HG03520 (cell line): ENCODE data around the gene ITPR1.

Source experiments
- ATAC-seq: cut with Tn5 transposase; IDR thresholded peaks from one replicate; pipeline ENCODE4 v1.9.1; 2021; ENCODE audit warnings: mild to moderate bottlenecking, moderate library complexity; ENCODE audit not compliant: unreplicated experiment

ITPR1 gene

GRCh38 chr3:4864503-4864902, 371.4 kb downstream of the ITPR1 start:
- no peak for ATAC-seq

- ATAC-seq: no peak
Observed at GRCh38 chr3:4865714-4866113, 372.6 kb downstream of the ITPR1 start.

GRCh38 chr3:4866866-4867265, 373.7 kb downstream of the ITPR1 start:
- ATAC-seq: no peak

- ATAC-seq: no peak
Observed at GRCh38 chr3:4877173-4877787, 384.1 kb downstream of the ITPR1 start.

- ATAC-seq: no peak
Observed at GRCh38 chr3:4880850-4881249, 387.7 kb downstream of the ITPR1 start.

GRCh38 chr3:4882548-4882947, 389.4 kb downstream of the ITPR1 start:
- ATAC-seq: no peak

- ATAC-seq: no peak
Observed at GRCh38 chr3:4883011-4883410, 389.9 kb downstream of the ITPR1 start.

- ATAC-seq: no peak
Observed at GRCh38 chr3:4884888-4885287, 391.7 kb downstream of the ITPR1 start.

GRCh38 chr3:4885316-4885715, 392.2 kb downstream of the ITPR1 start:
- no peak for ATAC-seq

- no peak for ATAC-seq
Observed at GRCh38 chr3:4886448-4886847, 393.3 kb downstream of the ITPR1 start.

GRCh38 chr3:4887177-4887576, 394.0 kb downstream of the ITPR1 start:
- no peak for ATAC-seq

- peak; percentile 75 for ATAC-seq
Observed at GRCh38 chr3:4888913-4889846, 396.0 kb downstream of the ITPR1 start.

GRCh38 chr3:4889896-4890295, 396.7 kb downstream of the ITPR1 start:
- no peak for ATAC-seq

- no peak for ATAC-seq
Observed at GRCh38 chr3:4894891-4895530, 401.9 kb downstream of the ITPR1 start.

GRCh38 chr3:4895838-4896237, 402.7 kb downstream of the ITPR1 start:
- ATAC-seq: no peak
